ENCODE measurements around the gene PDE4D. TPM values are rescaled to one million over a fixed set of nuclear protein-coding genes. Genes with fewer than 3 reads are reported as not detected.

The PDE4D gene
- total RNA-seq, 2 experiments from 2014 or later = 0.50 to 0.51 TPM

DNA sequence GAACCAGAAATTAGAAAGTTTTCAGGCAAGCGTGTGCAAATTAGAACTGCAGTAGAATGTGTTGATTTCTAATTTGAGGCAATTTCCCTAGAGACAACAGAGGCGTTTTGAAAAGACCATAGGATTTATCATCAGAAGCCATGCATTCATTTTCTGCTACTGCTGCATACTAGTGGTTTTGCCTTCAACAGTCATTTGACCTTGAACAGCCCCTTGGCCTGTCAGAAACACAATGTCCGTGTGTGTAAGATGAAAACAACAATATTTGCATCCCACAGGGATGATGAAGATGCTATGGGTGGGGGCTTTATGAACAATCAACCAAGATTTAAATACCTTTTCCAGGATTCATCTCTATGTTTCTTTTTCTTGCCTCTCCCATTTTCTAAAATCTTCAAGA lies 73.7 kb downstream of the PDE4D start:
- TF ChIP-seq, protein P1, sequence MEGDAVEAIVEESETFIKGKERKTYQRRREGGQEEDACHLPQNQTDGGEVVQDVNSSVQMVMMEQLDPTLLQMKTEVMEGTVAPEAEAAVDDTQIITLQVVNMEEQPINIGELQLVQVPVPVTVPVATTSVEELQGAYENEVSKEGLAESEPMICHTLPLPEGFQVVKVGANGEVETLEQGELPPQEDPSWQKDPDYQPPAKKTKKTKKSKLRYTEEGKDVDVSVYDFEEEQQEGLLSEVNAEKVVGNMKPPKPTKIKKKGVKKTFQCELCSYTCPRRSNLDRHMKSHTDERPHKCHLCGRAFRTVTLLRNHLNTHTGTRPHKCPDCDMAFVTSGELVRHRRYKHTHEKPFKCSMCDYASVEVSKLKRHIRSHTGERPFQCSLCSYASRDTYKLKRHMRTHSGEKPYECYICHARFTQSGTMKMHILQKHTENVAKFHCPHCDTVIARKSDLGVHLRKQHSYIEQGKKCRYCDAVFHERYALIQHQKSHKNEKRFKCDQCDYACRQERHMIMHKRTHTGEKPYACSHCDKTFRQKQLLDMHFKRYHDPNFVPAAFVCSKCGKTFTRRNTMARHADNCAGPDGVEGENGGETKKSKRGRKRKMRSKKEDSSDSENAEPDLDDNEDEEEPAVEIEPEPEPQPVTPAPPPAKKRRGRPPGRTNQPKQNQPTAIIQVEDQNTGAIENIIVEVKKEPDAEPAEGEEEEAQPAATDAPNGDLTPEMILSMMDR (conservative IDR thresholded peaks at IDR 0.05; ENCODE audit: low read length) = no peak
- TF ChIP-seq EZH2phosphoT487 (IDR thresholded peaks at IDR 0.05; ENCODE audit: borderline replicate concordance, low read depth, low read length) = no peak
- POLR2A ChIA-PET = no interaction called here
- Histone ChIP-seq H3K36me3 (ENCODE audit: insufficient read depth, low read length) (no peaks in the 10 kb centered on the region), H3K4me2 (ENCODE audit: low read length) (no peak overlapping the region), H3K9me3 (ENCODE audit: low read length) (no peaks in the 10 kb centered on the region), H4K20me1 (ENCODE audit: insufficient read depth, low read length) (no peaks in the 10 kb centered on the region), H3K4me1 (ENCODE audit: insufficient read depth, low read length, poor library complexity, severe bottlenecking) (no peaks in the 10 kb centered on the region), H3K4me3 (ENCODE audit: low read depth, low read length, poor library complexity, severe bottlenecking) (no peak overlapping the region), H3K79me2 (ENCODE audit: insufficient read depth, low read depth, low read length) (no peaks in the 10 kb centered on the region), H2AFZ (ENCODE audit: low read length) (no peak overlapping the region), H3K9me2 (ENCODE audit: insufficient read depth, low read length) (no peaks in the 10 kb centered on the region), H3K27ac (ENCODE audit: low read depth, low read length, poor library complexity, severe bottlenecking) (no peak overlapping the region)
- DNase-seq (ENCODE audit: low spot score) = no peak
- intact Hi-C loops (cut with micrococcal nuclease; ENCODE audit: unreplicated experiment) = no loop called here
- CTCF ChIA-PET (ENCODE audit: unreplicated experiment) = no interaction called here
- BruUV-seq (replicated peaks) = no TSS peak

- no peak for DNase-seq (ENCODE audit: low spot score)
- H3K36me3 ChIP-seq (ENCODE audit: insufficient read depth, low read length) = no peaks in the 10 kb centered on the region
- H3K4me3 ChIP-seq (ENCODE audit: low read depth, low read length, poor library complexity, severe bottlenecking) = no peak overlapping the region
- no peaks in the 10 kb centered on the region for H3K4me1 ChIP-seq (ENCODE audit: insufficient read depth, low read length, poor library complexity, severe bottlenecking)
- ChIA-PET POLR2A (interaction anchor here (0.6 to 1.0 kb wide), 3 partner anchors 10 to 407 kb away, joined by 3 read pairs; no protein-coding TSS in a partner anchor), CTCF (ENCODE audit: unreplicated experiment) (interaction anchor here (0.6 kb wide), 1 partner anchor 17 kb away, joined by 3 read pairs; no protein-coding TSS in a partner anchor)
- H2AFZ ChIP-seq (ENCODE audit: low read length) = no peak overlapping the region
- H3K79me2 ChIP-seq (ENCODE audit: insufficient read depth, low read depth, low read length) = no peaks in the 10 kb centered on the region
- H3K9me3 ChIP-seq (ENCODE audit: low read length) = no peaks in the 10 kb centered on the region
- BruUV-seq (replicated peaks) = no TSS peak
- no peak for TF ChIP-seq EZH2phosphoT487 (IDR thresholded peaks at IDR 0.05; ENCODE audit: borderline replicate concordance, low read depth, low read length)
- TF ChIP-seq, protein P1 (conservative IDR thresholded peaks at IDR 0.05; ENCODE audit: low read length) = no peak
- intact Hi-C loops (cut with micrococcal nuclease; ENCODE audit: unreplicated experiment) = no loop called here
- H4K20me1 ChIP-seq (ENCODE audit: insufficient read depth, low read length) = no peaks in the 10 kb centered on the region
- H3K4me2 ChIP-seq (ENCODE audit: low read length) = no peak overlapping the region
- no peak overlapping the region for H3K27ac ChIP-seq (ENCODE audit: low read depth, low read length, poor library complexity, severe bottlenecking)
- H3K9me2 ChIP-seq (ENCODE audit: insufficient read depth, low read length) = no peaks in the 10 kb centered on the region
Observed at GRCh38 chr5:59817536-59817935, 76.0 kb downstream of the PDE4D start.

DNA sequence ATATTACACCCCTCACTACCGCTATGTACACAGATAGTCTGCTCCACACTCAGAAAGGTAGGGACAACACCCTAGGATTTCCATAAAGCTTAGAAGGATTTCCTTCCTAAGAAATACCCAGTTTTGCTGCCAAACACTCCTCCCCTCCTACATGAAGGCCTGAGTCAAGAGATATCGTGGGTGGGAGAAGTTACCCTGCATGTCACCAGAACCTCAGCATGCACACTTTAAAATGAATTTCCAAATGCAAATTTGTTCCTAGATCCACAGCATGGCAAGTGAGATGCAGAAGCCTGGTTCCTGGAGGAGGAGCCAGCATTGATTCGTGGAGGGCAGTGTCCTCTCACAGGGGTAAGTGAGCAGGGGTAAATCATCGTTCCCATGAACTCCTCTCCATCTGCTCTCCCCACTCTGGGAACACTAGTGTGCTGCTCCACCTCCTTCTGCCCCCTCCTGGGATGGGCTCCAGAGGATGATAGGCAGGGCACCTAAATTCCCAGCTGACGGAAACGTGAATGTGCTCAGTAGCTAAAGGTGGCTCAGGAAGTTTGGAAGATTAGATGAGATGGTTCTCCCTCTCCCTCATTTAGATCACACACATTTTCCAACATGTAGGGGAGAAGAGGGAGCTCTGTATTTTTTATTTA lies 76.7 kb downstream of the PDE4D start:
- ChIA-PET POLR2A (interaction anchor here (0.7 to 1.0 kb wide), 2 partner anchors 10 to 408 kb away, joined by 3 read pairs; no protein-coding TSS in a partner anchor), CTCF (ENCODE audit: unreplicated experiment) (no interaction called here)
- Histone ChIP-seq H3K27ac (ENCODE audit: low read depth, low read length, poor library complexity, severe bottlenecking) (no peak overlapping the region), H3K36me3 (ENCODE audit: insufficient read depth, low read length) (no peaks in the 10 kb centered on the region), H4K20me1 (ENCODE audit: insufficient read depth, low read length) (no peaks in the 10 kb centered on the region), H3K9me2 (ENCODE audit: insufficient read depth, low read length) (no peaks in the 10 kb centered on the region), H3K4me2 (ENCODE audit: low read length) (no peak overlapping the region), H3K9me3 (ENCODE audit: low read length) (no peaks in the 10 kb centered on the region), H3K4me1 (ENCODE audit: insufficient read depth, low read length, poor library complexity, severe bottlenecking) (no peaks in the 10 kb centered on the region), H3K4me3 (ENCODE audit: low read depth, low read length, poor library complexity, severe bottlenecking) (no peak overlapping the region), H2AFZ (ENCODE audit: low read length) (no peak overlapping the region), H3K79me2 (ENCODE audit: insufficient read depth, low read depth, low read length) (no peaks in the 10 kb centered on the region)
- no peak for DNase-seq (ENCODE audit: low spot score)
- TF ChIP-seq, protein P1 (conservative IDR thresholded peaks at IDR 0.05; ENCODE audit: low read length) = no peak
- no peak for TF ChIP-seq EZH2phosphoT487 (IDR thresholded peaks at IDR 0.05; ENCODE audit: borderline replicate concordance, low read depth, low read length)
- no TSS peak for BruUV-seq (replicated peaks)
- intact Hi-C loops (cut with micrococcal nuclease; ENCODE audit: unreplicated experiment) = no loop called here
